Caco-2 (cell line): Measurements from ENCODE around the gene NCR2. TPM values are rescaled to one million over a fixed set of nuclear protein-coding genes. Genes with fewer than 3 reads are reported as not detected.

Source experiments
- BruUV-seq: library from RNA; stranded (reverse); fragments of 400-500 nt; replicated peaks from 2 replicates; lab custom pipeline; 2021; lab: Mats Ljungman, UMichigan
- CTCF ChIA-PET: fragments of 300-600 bp; sonication (Branson Sonifier 250); formaldehyde crosslinking; loops from one replicate; lab custom pipeline; 2022; ENCODE audit warnings: antibody characterized with exemption; lab: Charles Lee
- POLR2A ChIA-PET: fragments of 300-600 bp; sonication (Branson Sonifier 250); formaldehyde crosslinking; loops from one replicate; lab custom pipeline; 2022; ENCODE audit warnings: antibody characterized with exemption; lab: Charles Lee
- DNase-seq, 2 experiments: peaks; one replicate each; pipeline versions ENCODE4 v3.0.0 to v3.0.0-alpha.2; 2020 to 2022
- H3K27me3 ChIP-seq: replicated peaks from 2 replicates; pipeline ENCODE4 v1.6.0; 2011; ENCODE audit warnings: low read length; ENCODE audit not compliant: control insufficient read depth, insufficient read depth
- H3K36me3 ChIP-seq: 2 replicates; pipeline ENCODE4 v1.5.1; 2011; ENCODE audit warnings: low read length; ENCODE audit not compliant: control insufficient read depth, insufficient read depth
- H3K4me1 ChIP-seq: fragments of 250-450 bp; sonication (Bioruptor Pico); 2 replicates; pipeline ENCODE4 v1.5.1; 2020; ENCODE audit warnings: mild to moderate bottlenecking
- H3K4me3 ChIP-seq: 2 replicates; pipeline ENCODE4 v1.5.1; 2011; ENCODE audit warnings: low read depth, mild to moderate bottlenecking, control low read depth, low read length
- H3K9me3 ChIP-seq: fragments of 250-450 bp; sonication (Bioruptor Pico); 2 replicates; pipeline ENCODE4 v1.5.1; 2020; ENCODE audit warnings: mild to moderate bottlenecking, moderate library complexity
- H3K27ac Mint-ChIP-seq: one replicate; pipeline ENCODE4 v1.8.0; 2022; ENCODE audit warnings: mixed read lengths; ENCODE audit not compliant: unreplicated experiment
- H3K27me3 Mint-ChIP-seq: one replicate; pipeline ENCODE4 v1.8.0; 2022; ENCODE audit warnings: mixed read lengths; ENCODE audit not compliant: insufficient read depth, unreplicated experiment
- H3K36me3 Mint-ChIP-seq: one replicate; pipeline ENCODE4 v1.8.0; 2022; ENCODE audit warnings: mild to moderate bottlenecking, mixed read lengths; ENCODE audit not compliant: insufficient read depth, unreplicated experiment
- H3K4me1 Mint-ChIP-seq: one replicate; pipeline ENCODE4 v1.8.0; 2022; ENCODE audit warnings: low read depth, mixed read lengths; ENCODE audit not compliant: unreplicated experiment
- H3K4me3 Mint-ChIP-seq: one replicate; pipeline ENCODE4 v1.8.0; 2022; ENCODE audit warnings: mild to moderate bottlenecking, moderate library complexity, mixed read lengths; ENCODE audit not compliant: unreplicated experiment
- H3K9me3 Mint-ChIP-seq: one replicate; pipeline ENCODE4 v1.8.0; 2022; ENCODE audit warnings: mixed read lengths; ENCODE audit not compliant: unreplicated experiment
- intact Hi-C: fragments of 100-400 bp; cut with micrococcal nuclease; formaldehyde crosslinking; loops from one replicate; pipeline ENCODE4 v1.10.0; 2022; ENCODE audit not compliant: unreplicated experiment
- total RNA-seq: library from RNA; stranded (reverse); gene quantifications from 2 replicates; pipeline ENCODE4 v1.2.3, GENCODE V29; 2022
- TF ChIP-seq, protein P1 (sequence below), 2 experiments: fragments of 200-600 bp in 1 of 2; IDR thresholded peaks; 1 replicate in 1 of 2; 2 replicates in 1 of 2; pipeline versions ENCODE4 v1.5.1 to v1.8.0; 2011 to 2022; ENCODE audit warnings: antibody characterized with exemption in 1 of 2, control low read depth in 1 of 2, inconsistent platforms in 1 of 2, low read depth in 1 of 2, low read length in 1 of 2, mild to moderate bottlenecking in 1 of 2, moderate library complexity in 1 of 2; ENCODE audit not compliant: insufficient read depth in 1 of 2, severe bottlenecking in 1 of 2, unreplicated experiment in 1 of 2

NCR2 gene
- total RNA-seq, 1 experiment from 2014 or later, result not detected

DNA sequence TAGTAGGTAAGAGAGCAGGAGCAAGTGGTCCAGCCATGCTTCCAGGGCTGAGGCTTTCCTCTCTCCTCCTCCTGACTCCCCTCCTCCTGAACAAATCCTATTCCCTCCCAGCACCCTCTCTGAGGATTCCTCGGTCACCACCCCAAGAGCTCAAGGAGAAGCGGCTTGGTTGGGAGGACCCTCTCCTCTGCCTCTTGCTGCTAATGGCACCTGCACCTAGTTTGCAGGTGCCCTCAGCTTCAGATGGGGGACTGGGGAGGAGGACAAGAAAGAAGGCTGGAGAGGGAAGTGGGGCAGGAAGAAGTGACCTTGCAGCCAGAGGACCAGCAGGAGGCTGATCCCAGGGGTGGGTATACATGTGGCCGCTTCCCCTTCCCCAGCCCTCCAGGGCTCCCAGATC lies 17.5 kb downstream of the NCR2 start:
- BruUV-seq, result no TSS peak
- CTCF ChIA-PET, result no interaction called here
- Histone ChIP-seq H3K4me3 (no peak overlapping the region), H3K9me3 (no peaks in the 10 kb centered on the region; the same call in none of the 2 replicates), H3K36me3 (no peaks in the 10 kb centered on the region), H3K27me3 (no peaks in the 10 kb centered on the region), H3K4me1 (0 out of 2 replicates have a peak, but pooled peaks cover 7% of the 10 kb centered on the region)
- Mint-ChIP-seq H3K36me3 (no peaks in the 10 kb centered on the region), H3K4me1 (no peaks in the 10 kb centered on the region), H3K4me3 (no peak overlapping the region), H3K27ac (no peak overlapping the region), H3K27me3 (peaks cover 10% of the 10 kb centered on the region), H3K9me3 (no peaks in the 10 kb centered on the region)
- POLR2A ChIA-PET, result no interaction called here
- TF ChIP-seq, protein P1, sequence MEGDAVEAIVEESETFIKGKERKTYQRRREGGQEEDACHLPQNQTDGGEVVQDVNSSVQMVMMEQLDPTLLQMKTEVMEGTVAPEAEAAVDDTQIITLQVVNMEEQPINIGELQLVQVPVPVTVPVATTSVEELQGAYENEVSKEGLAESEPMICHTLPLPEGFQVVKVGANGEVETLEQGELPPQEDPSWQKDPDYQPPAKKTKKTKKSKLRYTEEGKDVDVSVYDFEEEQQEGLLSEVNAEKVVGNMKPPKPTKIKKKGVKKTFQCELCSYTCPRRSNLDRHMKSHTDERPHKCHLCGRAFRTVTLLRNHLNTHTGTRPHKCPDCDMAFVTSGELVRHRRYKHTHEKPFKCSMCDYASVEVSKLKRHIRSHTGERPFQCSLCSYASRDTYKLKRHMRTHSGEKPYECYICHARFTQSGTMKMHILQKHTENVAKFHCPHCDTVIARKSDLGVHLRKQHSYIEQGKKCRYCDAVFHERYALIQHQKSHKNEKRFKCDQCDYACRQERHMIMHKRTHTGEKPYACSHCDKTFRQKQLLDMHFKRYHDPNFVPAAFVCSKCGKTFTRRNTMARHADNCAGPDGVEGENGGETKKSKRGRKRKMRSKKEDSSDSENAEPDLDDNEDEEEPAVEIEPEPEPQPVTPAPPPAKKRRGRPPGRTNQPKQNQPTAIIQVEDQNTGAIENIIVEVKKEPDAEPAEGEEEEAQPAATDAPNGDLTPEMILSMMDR (IDR thresholded peaks at IDR 0.05; ENCODE audit: insufficient read depth in 1 of 2, low read depth in 1 of 2, low read length in 1 of 2, severe bottlenecking in 1 of 2, unreplicated experiment in 1 of 2), result no peak
- intact Hi-C loops, result no loop called here
- DNase-seq, result no peak

DNA sequence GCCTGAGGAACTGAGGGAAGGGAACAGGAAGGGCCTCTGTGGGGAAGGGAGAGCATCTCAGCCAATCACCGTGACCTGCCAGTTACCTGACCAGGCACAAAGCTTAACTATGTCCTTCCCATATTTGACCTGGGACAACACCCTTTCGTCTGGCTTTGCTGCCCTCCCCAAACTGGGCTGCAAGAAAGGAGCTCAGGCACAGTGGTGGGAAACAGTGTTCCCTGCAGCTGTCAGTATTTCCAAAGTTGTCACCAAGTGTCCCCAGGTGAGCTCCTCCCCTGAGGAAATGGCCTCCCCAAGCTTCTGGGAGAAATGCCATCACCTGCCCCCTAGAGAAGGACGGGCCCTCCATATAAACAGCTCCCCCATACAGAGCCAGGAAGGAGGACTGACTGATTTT lies 17.9 kb downstream of the NCR2 start:
- DNase-seq, result no peak
- Mint-ChIP-seq H3K9me3 (no peaks in the 10 kb centered on the region), H3K4me3 (no peak overlapping the region), H3K4me1 (no peaks in the 10 kb centered on the region), H3K36me3 (no peaks in the 10 kb centered on the region), H3K27me3 (peaks cover 10% of the 10 kb centered on the region), H3K27ac (no peak overlapping the region)
- POLR2A ChIA-PET, result no interaction called here
- Histone ChIP-seq H3K27me3 (no peaks in the 10 kb centered on the region), H3K9me3 (no peaks in the 10 kb centered on the region; the same call in 1 of the 2 replicates), H3K4me3 (no peak overlapping the region), H3K4me1 (0 out of 2 replicates have a peak, but pooled peaks cover 7% of the 10 kb centered on the region), H3K36me3 (no peaks in the 10 kb centered on the region)
- TF ChIP-seq, protein P1 (IDR thresholded peaks at IDR 0.05; ENCODE audit: insufficient read depth in 1 of 2, low read depth in 1 of 2, low read length in 1 of 2, severe bottlenecking in 1 of 2, unreplicated experiment in 1 of 2), result no peak
- CTCF ChIA-PET, result no interaction called here
- intact Hi-C loops, result no loop called here
- no TSS peak for BruUV-seq

DNA sequence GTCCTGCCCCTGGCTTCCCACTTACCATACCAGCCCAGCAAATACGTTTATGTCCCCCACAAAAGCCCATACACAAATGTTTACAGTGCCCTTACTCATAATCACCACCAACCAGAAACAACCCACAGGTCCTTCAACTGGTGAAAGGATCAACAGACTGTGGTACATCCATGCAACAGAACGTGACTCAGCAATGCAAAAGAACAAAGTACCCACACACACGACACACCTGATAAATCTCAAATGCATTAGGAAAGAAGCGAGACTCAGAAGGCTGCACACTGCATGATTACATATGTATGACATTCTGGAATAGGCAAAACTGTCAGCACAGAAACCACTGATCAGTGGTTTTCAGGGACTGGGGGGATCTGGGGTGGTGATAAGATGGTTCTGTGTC lies 20.5 kb downstream of the NCR2 start:
- BruUV-seq, result no TSS peak
- intact Hi-C loops, result no loop called here
- no peak overlapping the region for H3K4me3 Mint-ChIP-seq
- H3K27ac Mint-ChIP-seq, result no peak overlapping the region
- H3K27me3 ChIP-seq, result no peaks in the 10 kb centered on the region
- DNase-seq, result no peak
- no peak overlapping the region for H3K4me3 ChIP-seq
- H3K4me1 Mint-ChIP-seq, result no peaks in the 10 kb centered on the region
- H3K4me1 ChIP-seq, result no peaks in the 10 kb centered on the region
- TF ChIP-seq, protein P1 (IDR thresholded peaks at IDR 0.05; ENCODE audit: insufficient read depth in 1 of 2, low read depth in 1 of 2, low read length in 1 of 2, severe bottlenecking in 1 of 2, unreplicated experiment in 1 of 2), result no peak
- peaks cover 10% of the 10 kb centered on the region for H3K27me3 Mint-ChIP-seq
- no peaks in the 10 kb centered on the region for H3K36me3 Mint-ChIP-seq
- H3K9me3 Mint-ChIP-seq, result peaks cover 13% of the 10 kb centered on the region
- ChIA-PET CTCF (no interaction called here), POLR2A (no interaction called here)
- H3K9me3 ChIP-seq, result peaks cover 14% of the 10 kb centered on the region; the same call in 1 of the 2 replicates
- H3K36me3 ChIP-seq, result no peaks in the 10 kb centered on the region
